ENCODE results near the gene PNKD.
A peak's percentile ranks its signal among the peaks of the same experiment; 100 is the strongest.

PNKD gene

GRCh38 chr2:218319813-218320365 lies 49.6 kb downstream of the PNKD start:
- Histone ChIP-seq H2AK5ac (ENCODE audit: low read depth, low read length) (peak overlapping the region; percentile 24), H3K18ac (ENCODE audit: low read length) (no peak overlapping the region), H3K4me3 (ENCODE audit: low read length in 2 of 2) (no peak overlapping the region), H3K9me3 (replicated peaks in 1 of 2; ENCODE audit: control insufficient read depth in 2 of 2, insufficient read depth in 1 of 2, low read depth in 1 of 2, low read length in 2 of 2) (no peaks in the 10 kb centered on the region), H3K9ac (ENCODE audit: low read depth, low read length, poor library complexity) (no peak overlapping the region), H2BK120ac (ENCODE audit: low read depth, low read length) (no peak overlapping the region), H4K8ac (ENCODE audit: low read depth, low read length) (no peak overlapping the region), H3K4ac (ENCODE audit: low read length) (no peak overlapping the region), H3K4me2 (ENCODE audit: insufficient read depth, low read length, poor library complexity, severe bottlenecking) (no peak overlapping the region), H3K36me3 (replicated peaks in 1 of 2; ENCODE audit: control insufficient read depth in 2 of 2, insufficient read depth in 2 of 2, low read length in 2 of 2) (no peaks in the 10 kb centered on the region), H2BK12ac (ENCODE audit: low read length) (no peak overlapping the region), H2AFZ (ENCODE audit: low read length) (no peak overlapping the region), H2BK15ac (ENCODE audit: low read length) (no peak overlapping the region), H3K4me1 (ENCODE audit: control insufficient read depth in 2 of 2, insufficient read depth in 1 of 2, low read depth in 1 of 2, low read length in 2 of 2) (peaks cover 11 to 13% of the 10 kb centered on the region in 2 donors), H3K27ac (replicated peaks; ENCODE audit: low read length) (no peak overlapping the region), H3K27me3 (ENCODE audit: control insufficient read depth in 3 of 3, insufficient read depth in 3 of 3, low read depth in 1 of 3, low read length in 3 of 3) (peaks cover 0 to 29% (median 0%) of the 10 kb centered on the region in 3 experiments), H3K23ac (ENCODE audit: low read depth, low read length, poor library complexity) (no peak overlapping the region), H4K91ac (ENCODE audit: low read depth, low read length, poor library complexity) (no peak overlapping the region), H3K79me1 (ENCODE audit: low read depth, low read length) (no peaks in the 10 kb centered on the region), H2BK5ac (ENCODE audit: low read length) (no peak overlapping the region), H3K14ac (ENCODE audit: low read length) (no peak overlapping the region)
- DNase-seq (ENCODE audit: low spot score): no peak
- WGBS, 2 donors (ENCODE audit: extremely low coverage in 2 of 2, insufficient read length in 2 of 2, insufficient replicate concordance in 1 of 2): no CpG with 5 or more reads among the region's 6 CpGs

GRCh38 chr2:218320704-218321336 lies 50.5 kb downstream of the PNKD start:
- no peak overlapping the region for H3K18ac ChIP-seq (ENCODE audit: low read length)

GRCh38 chr2:218322768-218323525 lies 52.6 kb downstream of the PNKD start:
- no peak overlapping the region for H2AK5ac ChIP-seq (ENCODE audit: low read depth, low read length)
- H3K79me1 ChIP-seq (ENCODE audit: low read depth, low read length): no peaks in the 10 kb centered on the region
- H2BK5ac ChIP-seq (ENCODE audit: low read length): peak overlapping the region; percentile 95
- no peaks in the 10 kb centered on the region for H3K36me3 ChIP-seq (replicated peaks in 1 of 2; ENCODE audit: control insufficient read depth in 2 of 2, insufficient read depth in 2 of 2, low read length in 2 of 2)
- H2BK12ac ChIP-seq (ENCODE audit: low read length): no peak overlapping the region
- peaks cover 13 to 27% of the 10 kb centered on the region in 2 donors for H3K4me1 ChIP-seq (ENCODE audit: control insufficient read depth in 2 of 2, insufficient read depth in 1 of 2, low read depth in 1 of 2, low read length in 2 of 2)
- no peak overlapping the region for H3K9ac ChIP-seq (ENCODE audit: low read depth, low read length, poor library complexity)
- peak overlapping the region; percentile 58 to 83 for H3K4me3 ChIP-seq (ENCODE audit: low read length in 2 of 2)
- H2BK120ac ChIP-seq (ENCODE audit: low read depth, low read length): no peak overlapping the region
- H4K8ac ChIP-seq (ENCODE audit: low read depth, low read length): no peak overlapping the region
- WGBS, 2 donors (ENCODE audit: extremely low coverage in 2 of 2, insufficient read length in 2 of 2, insufficient replicate concordance in 1 of 2): no CpG with 5 or more reads among the region's 69 CpGs
- no peaks in the 10 kb centered on the region for H3K9me3 ChIP-seq (replicated peaks in 1 of 2; ENCODE audit: control insufficient read depth in 2 of 2, insufficient read depth in 1 of 2, low read depth in 1 of 2, low read length in 2 of 2)
- DNase-seq (ENCODE audit: low spot score): peak; percentile 96
- H3K14ac ChIP-seq (ENCODE audit: low read length): no peak overlapping the region
- H2BK15ac ChIP-seq (ENCODE audit: low read length): peak overlapping the region; percentile 1
- peak overlapping the region; percentile 85 for H3K4me2 ChIP-seq (ENCODE audit: insufficient read depth, low read length, poor library complexity, severe bottlenecking)
- H3K18ac ChIP-seq (ENCODE audit: low read length): peak overlapping the region; percentile 97
- H3K4ac ChIP-seq (ENCODE audit: low read length): no peak overlapping the region
- peak overlapping the region; percentile 97 for H2AFZ ChIP-seq (ENCODE audit: low read length)
- H4K91ac ChIP-seq (ENCODE audit: low read depth, low read length, poor library complexity): no peak overlapping the region
- H3K27me3 ChIP-seq (ENCODE audit: control insufficient read depth in 3 of 3, insufficient read depth in 3 of 3, low read depth in 1 of 3, low read length in 3 of 3): peaks cover 0 to 41% (median 0%) of the 10 kb centered on the region in 3 experiments
- H3K27ac ChIP-seq (replicated peaks; ENCODE audit: low read length): peak overlapping the region; percentile 92
- peak overlapping the region; percentile 77 for H3K23ac ChIP-seq (ENCODE audit: low read depth, low read length, poor library complexity)

More at GRCh38 chr2:218320704-218321336, 50.5 kb downstream of the PNKD start:
- Histone ChIP-seq H4K91ac (ENCODE audit: low read depth, low read length, poor library complexity) (no peak overlapping the region), H2AK5ac (ENCODE audit: low read depth, low read length) (no peak overlapping the region), H3K79me1 (ENCODE audit: low read depth, low read length) (no peaks in the 10 kb centered on the region), H3K27me3 (ENCODE audit: control insufficient read depth in 3 of 3, insufficient read depth in 3 of 3, low read depth in 1 of 3, low read length in 3 of 3) (peaks cover 0 to 34% (median 0%) of the 10 kb centered on the region in 3 experiments), H2BK120ac (ENCODE audit: low read depth, low read length) (no peak overlapping the region), H3K9ac (ENCODE audit: low read depth, low read length, poor library complexity) (no peak overlapping the region), H4K8ac (ENCODE audit: low read depth, low read length) (no peak overlapping the region), H3K27ac (replicated peaks; ENCODE audit: low read length) (no peak overlapping the region), H3K4me1 (ENCODE audit: control insufficient read depth in 2 of 2, insufficient read depth in 1 of 2, low read depth in 1 of 2, low read length in 2 of 2) (peaks cover 13% of the 10 kb centered on the region in 2 donors), H3K23ac (ENCODE audit: low read depth, low read length, poor library complexity) (no peak overlapping the region), H3K4ac (ENCODE audit: low read length) (no peak overlapping the region), H2BK12ac (ENCODE audit: low read length) (no peak overlapping the region), H2AFZ (ENCODE audit: low read length) (no peak overlapping the region), H2BK5ac (ENCODE audit: low read length) (no peak overlapping the region), H3K36me3 (replicated peaks in 1 of 2; ENCODE audit: control insufficient read depth in 2 of 2, insufficient read depth in 2 of 2, low read length in 2 of 2) (no peaks in the 10 kb centered on the region), H2BK15ac (ENCODE audit: low read length) (no peak overlapping the region), H3K9me3 (replicated peaks in 1 of 2; ENCODE audit: control insufficient read depth in 2 of 2, insufficient read depth in 1 of 2, low read depth in 1 of 2, low read length in 2 of 2) (no peaks in the 10 kb centered on the region), H3K4me3 (ENCODE audit: low read length in 2 of 2) (no peak overlapping the region), H3K4me2 (ENCODE audit: insufficient read depth, low read length, poor library complexity, severe bottlenecking) (no peak overlapping the region), H3K14ac (ENCODE audit: low read length) (no peak overlapping the region)
- no CpG with 5 or more reads among the region's 3 CpGs for WGBS, 2 donors (ENCODE audit: extremely low coverage in 2 of 2, insufficient read length in 2 of 2, insufficient replicate concordance in 1 of 2)
- no peak for DNase-seq (ENCODE audit: low spot score)

All from neuronal stem cell (in vitro differentiated cells).